Caco-2 (cell line): Measurements from ENCODE around the gene OLFM1. TPM values are rescaled to one million over a fixed set of nuclear protein-coding genes. Genes with fewer than 3 reads are reported as not detected.

Experiments used
- BruUV-seq: library from RNA; stranded (reverse); fragments of 400-500 nt; replicated peaks from 2 replicates; lab custom pipeline; 2021; lab: Mats Ljungman, UMichigan
- CTCF ChIA-PET: fragments of 300-600 bp; sonication (Branson Sonifier 250); formaldehyde crosslinking; loops from one replicate; lab custom pipeline; 2022; ENCODE audit warnings: antibody characterized with exemption; lab: Charles Lee
- POLR2A ChIA-PET: fragments of 300-600 bp; sonication (Branson Sonifier 250); formaldehyde crosslinking; loops from one replicate; lab custom pipeline; 2022; ENCODE audit warnings: antibody characterized with exemption; lab: Charles Lee
- DNase-seq, 2 experiments: peaks; one replicate each; pipeline versions ENCODE4 v3.0.0 to v3.0.0-alpha.2; 2020 to 2022
- H3K27me3 ChIP-seq: replicated peaks from 2 replicates; pipeline ENCODE4 v1.6.0; 2011; ENCODE audit warnings: low read length; ENCODE audit not compliant: control insufficient read depth, insufficient read depth
- H3K36me3 ChIP-seq: 2 replicates; pipeline ENCODE4 v1.5.1; 2011; ENCODE audit warnings: low read length; ENCODE audit not compliant: control insufficient read depth, insufficient read depth
- H3K4me1 ChIP-seq: fragments of 250-450 bp; sonication (Bioruptor Pico); 2 replicates; pipeline ENCODE4 v1.5.1; 2020; ENCODE audit warnings: mild to moderate bottlenecking
- H3K4me3 ChIP-seq: 2 replicates; pipeline ENCODE4 v1.5.1; 2011; ENCODE audit warnings: low read depth, mild to moderate bottlenecking, control low read depth, low read length
- H3K9me3 ChIP-seq: fragments of 250-450 bp; sonication (Bioruptor Pico); 2 replicates; pipeline ENCODE4 v1.5.1; 2020; ENCODE audit warnings: mild to moderate bottlenecking, moderate library complexity
- H3K27ac Mint-ChIP-seq: one replicate; pipeline ENCODE4 v1.8.0; 2022; ENCODE audit warnings: mixed read lengths; ENCODE audit not compliant: unreplicated experiment
- H3K27me3 Mint-ChIP-seq: one replicate; pipeline ENCODE4 v1.8.0; 2022; ENCODE audit warnings: mixed read lengths; ENCODE audit not compliant: insufficient read depth, unreplicated experiment
- H3K36me3 Mint-ChIP-seq: one replicate; pipeline ENCODE4 v1.8.0; 2022; ENCODE audit warnings: mild to moderate bottlenecking, mixed read lengths; ENCODE audit not compliant: insufficient read depth, unreplicated experiment
- H3K4me1 Mint-ChIP-seq: one replicate; pipeline ENCODE4 v1.8.0; 2022; ENCODE audit warnings: low read depth, mixed read lengths; ENCODE audit not compliant: unreplicated experiment
- H3K4me3 Mint-ChIP-seq: one replicate; pipeline ENCODE4 v1.8.0; 2022; ENCODE audit warnings: mild to moderate bottlenecking, moderate library complexity, mixed read lengths; ENCODE audit not compliant: unreplicated experiment
- H3K9me3 Mint-ChIP-seq: one replicate; pipeline ENCODE4 v1.8.0; 2022; ENCODE audit warnings: mixed read lengths; ENCODE audit not compliant: unreplicated experiment
- intact Hi-C: fragments of 100-400 bp; cut with micrococcal nuclease; formaldehyde crosslinking; loops from one replicate; pipeline ENCODE4 v1.10.0; 2022; ENCODE audit not compliant: unreplicated experiment
- total RNA-seq: library from RNA; stranded (reverse); gene quantifications from 2 replicates; pipeline ENCODE4 v1.2.3, GENCODE V29; 2022
- TF ChIP-seq, protein P1 (sequence below), 2 experiments: fragments of 200-600 bp in 1 of 2; IDR thresholded peaks; 1 replicate in 1 of 2; 2 replicates in 1 of 2; pipeline versions ENCODE4 v1.5.1 to v1.8.0; 2011 to 2022; ENCODE audit warnings: antibody characterized with exemption in 1 of 2, control low read depth in 1 of 2, inconsistent platforms in 1 of 2, low read depth in 1 of 2, low read length in 1 of 2, mild to moderate bottlenecking in 1 of 2, moderate library complexity in 1 of 2; ENCODE audit not compliant: insufficient read depth in 1 of 2, severe bottlenecking in 1 of 2, unreplicated experiment in 1 of 2

OLFM1 gene
- total RNA-seq, 1 experiment from 2014 or later, result not detected

DNA sequence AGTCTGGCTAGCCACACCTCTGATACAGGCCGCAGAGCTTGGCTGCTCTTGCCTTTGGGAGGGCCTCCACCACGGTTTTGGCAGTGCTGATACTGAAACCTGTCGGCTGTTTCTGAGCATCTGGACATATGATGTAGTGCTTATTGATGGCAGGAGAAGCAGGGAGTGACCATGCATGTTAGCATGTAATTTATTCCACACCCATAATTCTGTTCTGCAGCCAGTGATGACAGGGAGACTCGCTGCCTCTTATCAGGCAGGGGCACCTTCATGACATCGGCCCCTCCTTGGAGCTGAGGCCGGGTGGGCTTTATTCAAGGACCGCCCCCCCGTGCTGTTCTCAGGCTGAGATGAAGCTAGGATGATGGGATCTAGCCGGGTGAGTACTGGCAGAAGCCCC, 49.0 kb downstream of the OLFM1 start:
- Histone ChIP-seq H3K4me1 (no peaks in the 10 kb centered on the region), H3K4me3 (no peak overlapping the region), H3K9me3 (peaks cover 4% of the 10 kb centered on the region), H3K36me3 (no peaks in the 10 kb centered on the region), H3K27me3 (no peaks in the 10 kb centered on the region)
- no peak for DNase-seq
- no peak overlapping the region for H3K4me3 Mint-ChIP-seq
- CTCF ChIA-PET, result no interaction called here
- intact Hi-C loops, result no loop called here
- no peaks in the 10 kb centered on the region for H3K36me3 Mint-ChIP-seq
- TF ChIP-seq, protein P1, sequence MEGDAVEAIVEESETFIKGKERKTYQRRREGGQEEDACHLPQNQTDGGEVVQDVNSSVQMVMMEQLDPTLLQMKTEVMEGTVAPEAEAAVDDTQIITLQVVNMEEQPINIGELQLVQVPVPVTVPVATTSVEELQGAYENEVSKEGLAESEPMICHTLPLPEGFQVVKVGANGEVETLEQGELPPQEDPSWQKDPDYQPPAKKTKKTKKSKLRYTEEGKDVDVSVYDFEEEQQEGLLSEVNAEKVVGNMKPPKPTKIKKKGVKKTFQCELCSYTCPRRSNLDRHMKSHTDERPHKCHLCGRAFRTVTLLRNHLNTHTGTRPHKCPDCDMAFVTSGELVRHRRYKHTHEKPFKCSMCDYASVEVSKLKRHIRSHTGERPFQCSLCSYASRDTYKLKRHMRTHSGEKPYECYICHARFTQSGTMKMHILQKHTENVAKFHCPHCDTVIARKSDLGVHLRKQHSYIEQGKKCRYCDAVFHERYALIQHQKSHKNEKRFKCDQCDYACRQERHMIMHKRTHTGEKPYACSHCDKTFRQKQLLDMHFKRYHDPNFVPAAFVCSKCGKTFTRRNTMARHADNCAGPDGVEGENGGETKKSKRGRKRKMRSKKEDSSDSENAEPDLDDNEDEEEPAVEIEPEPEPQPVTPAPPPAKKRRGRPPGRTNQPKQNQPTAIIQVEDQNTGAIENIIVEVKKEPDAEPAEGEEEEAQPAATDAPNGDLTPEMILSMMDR (IDR thresholded peaks at IDR 0.05; ENCODE audit: insufficient read depth in 1 of 2, low read depth in 1 of 2, low read length in 1 of 2, severe bottlenecking in 1 of 2, unreplicated experiment in 1 of 2), result no peak
- peaks cover 12% of the 10 kb centered on the region for H3K27me3 Mint-ChIP-seq
- H3K27ac Mint-ChIP-seq, result no peak overlapping the region
- POLR2A ChIA-PET, result no interaction called here
- H3K9me3 Mint-ChIP-seq, result no peaks in the 10 kb centered on the region
- no TSS peak for BruUV-seq
- no peaks in the 10 kb centered on the region for H3K4me1 Mint-ChIP-seq

DNA sequence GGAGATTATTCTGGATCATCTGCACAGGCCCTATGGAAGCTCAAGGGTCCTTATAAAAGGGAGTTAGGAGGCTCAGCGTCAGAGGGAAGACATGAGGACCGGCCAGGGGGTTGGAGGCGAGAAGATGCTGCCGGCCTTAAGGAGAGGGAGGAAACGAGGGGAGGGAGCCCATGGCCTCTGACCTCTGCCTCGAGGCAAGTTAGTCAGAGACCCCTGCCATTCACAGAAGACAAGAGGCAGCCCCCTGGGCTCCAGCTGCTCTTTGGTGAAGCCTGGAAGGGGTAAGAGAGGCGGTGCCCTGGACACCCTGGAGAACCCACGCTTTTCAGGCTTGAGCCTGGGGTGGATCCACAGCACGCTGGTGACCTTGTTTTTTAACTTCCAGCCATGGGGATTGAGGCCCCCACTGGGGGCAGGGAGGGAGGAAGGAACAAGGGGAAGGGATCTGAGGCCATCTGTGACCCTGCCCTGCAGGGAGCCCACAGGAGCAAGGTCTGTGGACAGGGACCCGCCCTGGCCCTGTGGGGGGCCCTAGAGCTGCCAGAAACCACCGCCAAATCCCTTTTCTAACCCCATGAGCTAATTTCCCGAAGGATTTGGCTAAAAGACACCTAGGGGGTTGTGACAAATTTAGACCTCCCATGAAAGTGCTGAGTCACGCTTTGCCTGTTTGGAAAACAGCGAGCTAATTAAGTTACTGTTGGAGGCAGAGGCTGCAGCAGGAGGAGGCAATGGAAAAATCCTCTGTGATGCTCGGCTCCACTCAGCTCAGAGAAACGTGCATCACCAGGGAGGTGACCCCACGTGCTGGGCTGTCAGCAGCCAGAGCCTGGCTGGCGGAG, 49.7 kb downstream of the OLFM1 start:
- Mint-ChIP-seq H3K4me1 (no peaks in the 10 kb centered on the region), H3K9me3 (no peaks in the 10 kb centered on the region), H3K27ac (no peak overlapping the region), H3K4me3 (no peak overlapping the region), H3K27me3 (peaks cover 12% of the 10 kb centered on the region), H3K36me3 (no peaks in the 10 kb centered on the region)
- TF ChIP-seq, protein P1 (IDR thresholded peaks at IDR 0.05; ENCODE audit: insufficient read depth in 1 of 2, low read depth in 1 of 2, low read length in 1 of 2, severe bottlenecking in 1 of 2, unreplicated experiment in 1 of 2), result no peak
- Histone ChIP-seq H3K27me3 (no peaks in the 10 kb centered on the region), H3K9me3 (peaks cover 4% of the 10 kb centered on the region), H3K36me3 (no peaks in the 10 kb centered on the region), H3K4me3 (no peak overlapping the region), H3K4me1 (no peaks in the 10 kb centered on the region)
- CTCF ChIA-PET, result no interaction called here
- no TSS peak for BruUV-seq
- POLR2A ChIA-PET, result no interaction called here
- intact Hi-C loops, result no loop called here
- DNase-seq, result no peak

DNA sequence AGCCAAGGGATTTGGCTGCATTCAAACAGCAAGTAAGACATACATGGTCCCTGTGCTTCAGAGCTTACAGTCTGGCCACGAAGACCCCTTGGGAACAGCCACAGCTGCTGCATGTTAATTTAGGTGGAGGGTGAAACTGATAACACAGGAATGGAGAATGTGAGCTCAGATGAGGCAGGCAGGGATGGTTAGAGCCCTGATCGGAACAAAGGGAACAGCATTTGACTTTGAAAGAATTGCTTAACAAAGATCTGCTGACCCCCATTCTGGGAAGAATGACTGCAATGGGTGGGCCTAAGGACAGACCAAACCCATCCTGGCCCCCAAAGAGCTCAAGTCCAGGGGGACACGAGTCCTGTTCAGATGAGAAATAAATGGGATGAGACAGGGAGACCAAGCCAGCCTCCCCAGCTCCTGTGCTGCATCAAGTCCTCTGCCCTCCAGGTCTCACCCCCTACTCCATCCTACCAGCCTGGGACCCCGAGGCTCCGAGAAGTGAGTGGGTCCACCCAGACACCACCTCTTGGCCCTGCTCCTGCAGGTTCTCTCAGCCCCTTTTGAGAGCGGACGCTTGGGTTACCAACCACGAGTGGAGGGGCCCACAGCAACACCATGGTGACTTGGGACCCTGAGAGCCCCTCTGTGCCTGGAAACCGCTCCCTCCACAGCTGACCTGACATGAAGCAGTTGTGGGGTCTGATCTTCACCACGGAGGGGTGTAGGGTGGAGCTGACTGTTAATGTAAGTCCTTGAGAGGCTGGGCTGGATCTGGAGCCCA, 50.8 kb downstream of the OLFM1 start:
- Histone ChIP-seq H3K36me3 (no peaks in the 10 kb centered on the region), H3K4me3 (no peak overlapping the region), H3K27me3 (no peaks in the 10 kb centered on the region), H3K9me3 (peaks cover 4% of the 10 kb centered on the region), H3K4me1 (no peaks in the 10 kb centered on the region)
- no peaks in the 10 kb centered on the region for H3K36me3 Mint-ChIP-seq
- no TSS peak for BruUV-seq
- no peak overlapping the region for H3K27ac Mint-ChIP-seq
- no peaks in the 10 kb centered on the region for H3K9me3 Mint-ChIP-seq
- no peak for DNase-seq
- no peaks in the 10 kb centered on the region for H3K4me1 Mint-ChIP-seq
- TF ChIP-seq, protein P1 (IDR thresholded peaks at IDR 0.05; ENCODE audit: insufficient read depth in 1 of 2, low read depth in 1 of 2, low read length in 1 of 2, severe bottlenecking in 1 of 2, unreplicated experiment in 1 of 2), result no peak
- no peak overlapping the region for H3K4me3 Mint-ChIP-seq
- H3K27me3 Mint-ChIP-seq, result peaks cover 4% of the 10 kb centered on the region
- POLR2A ChIA-PET, result no interaction called here
- CTCF ChIA-PET, result no interaction called here
- intact Hi-C loops, result no loop called here
